Measurements from ENCODE around the gene EMC10.

Gene EMC10

GRCh38 chr19:50447750-50448149, 28.6 kb upstream of the EMC10 start:
- DNase-seq (ENCODE audit: low read depth, low spot score): no peak
- Histone ChIP-seq H3K36me3 (ENCODE audit: insufficient read depth, low read length) (no peaks in the 10 kb centered on the region), H3K4me3 (no peak overlapping the region), H3K9ac (ENCODE audit: insufficient read length) (no peak overlapping the region), H3K27ac (no peak overlapping the region), H3K9me3 (ENCODE audit: low read depth, low read length) (no peaks in the 10 kb centered on the region)
- TF ChIP-seq EZH2 (IDR thresholded peaks at IDR 0.05): no peak
- no peak for TF ChIP-seq FOXP2 (optimal IDR thresholded peaks at IDR 0.05; ENCODE audit: control extremely low read depth, extremely low read length, insufficient read depth)
- no peak for TF ChIP-seq POLR2AphosphoS5 (IDR thresholded peaks at IDR 0.05; ENCODE audit: borderline replicate concordance, low read depth, low read length)

- Histone ChIP-seq H3K36me3 (ENCODE audit: insufficient read depth, low read length) (no peaks in the 10 kb centered on the region), H3K27ac (no peak overlapping the region), H3K9ac (ENCODE audit: insufficient read length) (no peak overlapping the region), H3K9me3 (ENCODE audit: low read depth, low read length) (no peaks in the 10 kb centered on the region), H3K4me3 (no peak overlapping the region)
- no peak for DNase-seq (ENCODE audit: low read depth, low spot score)
- TF ChIP-seq EZH2 (IDR thresholded peaks at IDR 0.05) (no peak), FOXP2 (optimal IDR thresholded peaks at IDR 0.05; ENCODE audit: control extremely low read depth, extremely low read length, insufficient read depth) (no peak), POLR2AphosphoS5 (IDR thresholded peaks at IDR 0.05; ENCODE audit: borderline replicate concordance, low read depth, low read length) (no peak)
Observed at GRCh38 chr19:50449236-50449899, 26.9 kb upstream of the EMC10 start.

- Histone ChIP-seq H3K9ac (ENCODE audit: insufficient read length) (no peak overlapping the region), H3K9me3 (ENCODE audit: low read depth, low read length) (no peaks in the 10 kb centered on the region), H3K4me3 (no peak overlapping the region), H3K36me3 (ENCODE audit: insufficient read depth, low read length) (no peaks in the 10 kb centered on the region), H3K27ac (no peak overlapping the region)
- DNase-seq (ENCODE audit: low read depth, low spot score): no peak
- TF ChIP-seq FOXP2 (optimal IDR thresholded peaks at IDR 0.05; ENCODE audit: control extremely low read depth, extremely low read length, insufficient read depth) (no peak), POLR2AphosphoS5 (IDR thresholded peaks at IDR 0.05; ENCODE audit: borderline replicate concordance, low read depth, low read length) (no peak), EZH2 (IDR thresholded peaks at IDR 0.05) (no peak)
Observed at GRCh38 chr19:50450369-50451222, 25.7 kb upstream of the EMC10 start.

GRCh38 chr19:50451223-50451534, 25.1 kb upstream of the EMC10 start:
- H3K27ac ChIP-seq: no peak overlapping the region
- no peaks in the 10 kb centered on the region for H3K9me3 ChIP-seq (ENCODE audit: low read depth, low read length)
- no peak overlapping the region for H3K4me3 ChIP-seq
- no peak for DNase-seq (ENCODE audit: low read depth, low spot score)
- no peaks in the 10 kb centered on the region for H3K36me3 ChIP-seq (ENCODE audit: insufficient read depth, low read length)
- TF ChIP-seq EZH2 (IDR thresholded peaks at IDR 0.05) (no peak), POLR2AphosphoS5 (IDR thresholded peaks at IDR 0.05; ENCODE audit: borderline replicate concordance, low read depth, low read length) (no peak), FOXP2 (optimal IDR thresholded peaks at IDR 0.05; ENCODE audit: control extremely low read depth, extremely low read length, insufficient read depth) (no peak)
- H3K9ac ChIP-seq (ENCODE audit: insufficient read length): no peak overlapping the region

GRCh38 chr19:50453243-50453642, 23.1 kb upstream of the EMC10 start:
- H3K4me3 ChIP-seq: no peak overlapping the region
- no peaks in the 10 kb centered on the region for H3K9me3 ChIP-seq (ENCODE audit: low read depth, low read length)
- no peak for DNase-seq (ENCODE audit: low read depth, low spot score)
- no peaks in the 10 kb centered on the region for H3K36me3 ChIP-seq (ENCODE audit: insufficient read depth, low read length)
- no peak overlapping the region for H3K27ac ChIP-seq
- no peak overlapping the region for H3K9ac ChIP-seq (ENCODE audit: insufficient read length)
- TF ChIP-seq EZH2 (IDR thresholded peaks at IDR 0.05) (no peak), POLR2AphosphoS5 (IDR thresholded peaks at IDR 0.05; ENCODE audit: borderline replicate concordance, low read depth, low read length) (no peak), FOXP2 (optimal IDR thresholded peaks at IDR 0.05; ENCODE audit: control extremely low read depth, extremely low read length, insufficient read depth) (no peak)

- no peak overlapping the region for H3K9ac ChIP-seq (ENCODE audit: insufficient read length)
- DNase-seq (ENCODE audit: low read depth, low spot score): no peak
- no peak overlapping the region for H3K27ac ChIP-seq
- no peaks in the 10 kb centered on the region for H3K9me3 ChIP-seq (ENCODE audit: low read depth, low read length)
- no peak for TF ChIP-seq POLR2AphosphoS5 (IDR thresholded peaks at IDR 0.05; ENCODE audit: borderline replicate concordance, low read depth, low read length)
- no peak for TF ChIP-seq FOXP2 (optimal IDR thresholded peaks at IDR 0.05; ENCODE audit: control extremely low read depth, extremely low read length, insufficient read depth)
- TF ChIP-seq EZH2 (IDR thresholded peaks at IDR 0.05): no peak
- no peaks in the 10 kb centered on the region for H3K36me3 ChIP-seq (ENCODE audit: insufficient read depth, low read length)
- no peak overlapping the region for H3K4me3 ChIP-seq
Observed at GRCh38 chr19:50455992-50456391, 20.3 kb upstream of the EMC10 start.

GRCh38 chr19:50457300-50457699, 19.0 kb upstream of the EMC10 start:
- H3K9me3 ChIP-seq (ENCODE audit: low read depth, low read length): no peaks in the 10 kb centered on the region
- H3K4me3 ChIP-seq: no peak overlapping the region
- no peak for DNase-seq (ENCODE audit: low read depth, low spot score)
- no peaks in the 10 kb centered on the region for H3K36me3 ChIP-seq (ENCODE audit: insufficient read depth, low read length)
- H3K27ac ChIP-seq: no peak overlapping the region
- H3K9ac ChIP-seq (ENCODE audit: insufficient read length): no peak overlapping the region
- TF ChIP-seq EZH2 (IDR thresholded peaks at IDR 0.05) (no peak), POLR2AphosphoS5 (IDR thresholded peaks at IDR 0.05; ENCODE audit: borderline replicate concordance, low read depth, low read length) (no peak)

GRCh38 chr19:50458396-50459066, 17.8 kb upstream of the EMC10 start:
- no peak for DNase-seq (ENCODE audit: low read depth, low spot score)
- Histone ChIP-seq H3K9me3 (ENCODE audit: low read depth, low read length) (no peaks in the 10 kb centered on the region), H3K4me3 (no peak overlapping the region), H3K36me3 (ENCODE audit: insufficient read depth, low read length) (no peaks in the 10 kb centered on the region), H3K9ac (ENCODE audit: insufficient read length) (no peak overlapping the region), H3K27ac (no peak overlapping the region)
- TF ChIP-seq FOXP2 (optimal IDR thresholded peaks at IDR 0.05; ENCODE audit: control extremely low read depth, extremely low read length, insufficient read depth) (no peak), EZH2 (IDR thresholded peaks at IDR 0.05) (no peak)
